MM.1S (cell line): ENCODE data around the gene ESR2.
"Not testable (repeated sequence)": the region's sequence is repeated elsewhere in the genome, so short reads cannot be mapped to it uniquely, and the experiment has no call there.

Experiments
- DNase-seq: peaks from one replicate; pipeline ENCODE4 v3.0.0-alpha.2; 2015
- H2AFZ ChIP-seq: fragments of 300-600 bp; sonication (generic); 2 replicates; pipeline ENCODE4 v1.6.0; 2016; ENCODE audit warnings: antibody characterized with exemption, low read length
- H3F3A ChIP-seq: fragments of 300-600 bp; sonication (generic); 2 replicates; pipeline ENCODE4 v1.6.1; 2016; ENCODE audit warnings: mild to moderate bottlenecking, antibody characterized with exemption, low read length, moderate library complexity, mixed read lengths; ENCODE audit not compliant: insufficient read depth
- H3K27ac ChIP-seq: fragments of 300-600 bp; sonication (generic); 2 replicates; pipeline ENCODE4 v1.5.1; 2016; ENCODE audit warnings: mild to moderate bottlenecking, low read length
- H3K27me3 ChIP-seq: fragments of 300-600 bp; sonication (generic); replicated peaks from 2 replicates; pipeline ENCODE4 v1.6.0; 2016; ENCODE audit warnings: low read length; ENCODE audit not compliant: insufficient read depth
- H3K36me3 ChIP-seq: fragments of 300-600 bp; sonication (generic); replicated peaks from 2 replicates; pipeline ENCODE4 v1.6.1; 2016; ENCODE audit warnings: mild to moderate bottlenecking, low read length, mixed read lengths; ENCODE audit not compliant: insufficient read depth
- H3K4me1 ChIP-seq: fragments of 300-600 bp; sonication (generic); 2 replicates; pipeline ENCODE4 v1.6.1; 2016; ENCODE audit warnings: low read length, mixed read lengths
- H3K4me2 ChIP-seq: fragments of 300-600 bp; sonication (generic); 2 replicates; pipeline ENCODE4 v1.6.0; 2016; ENCODE audit warnings: low read depth, low read length
- H3K4me3 ChIP-seq: fragments of 300-600 bp; sonication (generic); 2 replicates; pipeline ENCODE4 v1.5.1; 2016; ENCODE audit warnings: low read length, mixed read lengths
- H3K79me2 ChIP-seq: fragments of 300-600 bp; sonication (generic); 2 replicates; pipeline ENCODE4 v1.6.1; 2016; ENCODE audit warnings: mixed run types, low read length, mixed read lengths
- H3K9ac ChIP-seq: fragments of 300-600 bp; sonication (generic); 2 replicates; pipeline ENCODE4 v1.6.1; 2016; ENCODE audit warnings: low read length, mixed read lengths
- H3K9me2 ChIP-seq: fragments of 300-600 bp; sonication (generic); replicated peaks from 2 replicates; pipeline ENCODE4 v1.6.1; 2016; ENCODE audit warnings: mild to moderate bottlenecking, low read length, mixed read lengths; ENCODE audit not compliant: insufficient read depth
- H3K9me3 ChIP-seq: fragments of 300-600 bp; sonication (generic); replicated peaks from 2 replicates; pipeline ENCODE4 v1.6.1; 2016; ENCODE audit warnings: mild to moderate bottlenecking, low read length, mixed read lengths; ENCODE audit not compliant: insufficient read depth
- H4K20me1 ChIP-seq: fragments of 300-600 bp; sonication (generic); 2 replicates; pipeline ENCODE4 v1.6.1; 2016; ENCODE audit warnings: mild to moderate bottlenecking, low read length, moderate library complexity, mixed read lengths; ENCODE audit not compliant: insufficient read depth
- CTCF ChIP-seq: fragments of 300-600 bp; sonication (generic); IDR thresholded peaks from 2 replicates; pipeline ENCODE4 v1.5.1; 2016; ENCODE audit warnings: antibody characterized with exemption, low read length, mixed read lengths
- EZH2 ChIP-seq: fragments of 300-600 bp; sonication (generic); optimal IDR thresholded peaks from 2 replicates; pipeline ENCODE3; 2017; ENCODE audit warnings: low read depth, mild to moderate bottlenecking, antibody characterized with exemption, low read length, mixed read lengths
- EZH2phosphoT487 ChIP-seq: fragments of 300-600 bp; sonication (generic); IDR thresholded peaks from 2 replicates; pipeline ENCODE4 v1.6.1; 2018; ENCODE audit warnings: antibody characterized with exemption, low read length

ESR2 gene

GRCh38 chr14:64119500-64119899 is 174.7 kb downstream of the ESR2 start:
- Histone ChIP-seq H3K4me2 (no peak overlapping the region), H3K27ac (no peak overlapping the region), H4K20me1 (no peaks in the 10 kb centered on the region), H3K27me3 (no peaks in the 10 kb centered on the region), H3K4me3 (no peak overlapping the region), H3K9ac (no peak overlapping the region), H3K79me2 (no peaks in the 10 kb centered on the region), H2AFZ (no peak overlapping the region), H3F3A (no peaks in the 10 kb centered on the region), H3K9me2 (no peaks in the 10 kb centered on the region), H3K4me1 (no peaks in the 10 kb centered on the region), H3K9me3 (no peaks in the 10 kb centered on the region), H3K36me3 (no peaks in the 10 kb centered on the region)
- TF ChIP-seq EZH2 (no peak), EZH2phosphoT487 (no peak), CTCF (no peak)
- no peak for DNase-seq

GRCh38 chr14:64118892-64119291 is 175.3 kb downstream of the ESR2 start:
- no peak overlapping the region for H3K4me3 ChIP-seq
- H3F3A ChIP-seq = no peaks in the 10 kb centered on the region
- no peak for TF ChIP-seq EZH2
- no peak for TF ChIP-seq EZH2phosphoT487
- TF ChIP-seq CTCF = no peak
- H3K9me3 ChIP-seq = no peaks in the 10 kb centered on the region
- H2AFZ ChIP-seq = no peak overlapping the region
- no peak for DNase-seq
- no peaks in the 10 kb centered on the region for H3K27me3 ChIP-seq
- H3K36me3 ChIP-seq = no peaks in the 10 kb centered on the region
- H3K27ac ChIP-seq = no peak overlapping the region
- H3K9ac ChIP-seq = no peak overlapping the region
- H3K4me1 ChIP-seq = no peaks in the 10 kb centered on the region
- H4K20me1 ChIP-seq = no peaks in the 10 kb centered on the region
- H3K4me2 ChIP-seq = no peak overlapping the region
- H3K79me2 ChIP-seq = no peaks in the 10 kb centered on the region
- no peaks in the 10 kb centered on the region for H3K9me2 ChIP-seq

GRCh38 chr14:64118403-64118742 is 175.8 kb downstream of the ESR2 start:
- not testable (repeated sequence) for H3K9me3 ChIP-seq, H3K4me2 ChIP-seq, H2AFZ ChIP-seq, H4K20me1 ChIP-seq, H3K4me3 ChIP-seq, DNase-seq, H3K9me2 ChIP-seq, H3K27ac ChIP-seq, H3K27me3 ChIP-seq, H3K79me2 ChIP-seq, H3K4me1 ChIP-seq, H3K9ac ChIP-seq, H3K36me3 ChIP-seq, H3F3A ChIP-seq

GRCh38 chr14:64117671-64118402 is 176.3 kb downstream of the ESR2 start:
- Histone ChIP-seq H3K9me2 (no peaks in the 10 kb centered on the region), H3K9me3 (no peaks in the 10 kb centered on the region), H3K27me3 (no peaks in the 10 kb centered on the region), H3K36me3 (no peaks in the 10 kb centered on the region), H2AFZ (no peak overlapping the region), H3K4me3 (no peak overlapping the region), H3F3A (no peaks in the 10 kb centered on the region; the same call in 1 of the 2 replicates), H3K27ac (no peak overlapping the region), H3K4me2 (no peak overlapping the region), H4K20me1 (no peaks in the 10 kb centered on the region), H3K9ac (no peak overlapping the region), H3K4me1 (peaks cover 10% of the 10 kb centered on the region; the same call in 1 of the 2 replicates), H3K79me2 (no peaks in the 10 kb centered on the region)
- no peak for DNase-seq
- TF ChIP-seq CTCF = no peak
- TF ChIP-seq EZH2 = no peak
- TF ChIP-seq EZH2phosphoT487 = no peak
